Measurements from ENCODE around the gene ATIC. TPM values are rescaled to one million over a fixed set of nuclear protein-coding genes. Genes with fewer than 3 reads are reported as not detected.
A peak's percentile ranks its signal among the peaks of the same experiment; 100 is the strongest.

ATIC gene
- polyA plus RNA-seq, 3 donors, result 20.8 to 32.3 (median 21.6) TPM

DNA sequence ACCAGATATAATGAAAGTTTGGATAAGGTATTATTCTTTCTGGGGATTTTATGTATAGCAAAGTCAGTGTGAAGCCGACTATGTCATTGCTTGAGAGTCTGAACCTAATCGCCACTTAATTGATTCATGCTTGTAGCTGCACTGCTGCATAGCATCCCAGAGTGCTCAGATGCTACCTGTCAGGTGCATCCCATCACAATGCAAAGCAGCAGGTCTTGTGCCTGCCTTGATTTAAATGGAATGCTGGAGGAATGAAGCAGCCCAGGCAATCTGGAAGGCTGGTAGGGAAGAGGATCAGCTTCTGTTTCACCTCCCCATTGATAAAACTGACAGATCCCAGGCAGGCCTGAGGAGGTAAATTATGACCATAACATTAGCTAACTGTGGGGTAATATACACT lies 40.4 kb upstream of the ATIC start:
- Histone ChIP-seq H3K79me2 (ENCODE audit: insufficient read depth, low read length) (no peaks in the 10 kb centered on the region), H3K9me3 (replicated peaks in 1 of 2; ENCODE audit: control insufficient read depth in 1 of 2, insufficient read depth in 1 of 2, low read length in 2 of 2) (no peaks in the 10 kb centered on the region), H3K9ac (ENCODE audit: insufficient read depth, low read length, poor library complexity, severe bottlenecking) (no peak overlapping the region), H3K4me2 (replicated peaks; ENCODE audit: extremely low read depth, low read length, poor library complexity, severe bottlenecking) (no peak overlapping the region), H3K27me3 (ENCODE audit: control insufficient read depth in 2 of 2, insufficient read depth in 2 of 2, low read length in 2 of 2) (no peaks in the 10 kb centered on the region), H2AFZ (ENCODE audit: insufficient read depth, low read depth, low read length, poor library complexity, severe bottlenecking) (peak overlapping the region; percentile 33), H4K20me1 (ENCODE audit: insufficient read depth, low read length) (no peaks in the 10 kb centered on the region), H3K4me1 (ENCODE audit: control insufficient read depth in 1 of 2, insufficient read depth in 2 of 2, low read length in 2 of 2) (no peaks in the 10 kb centered on the region), H3K4me3 (replicated peaks in 1 of 3; ENCODE audit: low read depth in 2 of 3, low read length in 3 of 3) (no peak overlapping the region), H3K36me3 (replicated peaks in 1 of 2; ENCODE audit: control insufficient read depth in 1 of 2, insufficient read depth in 2 of 2, low read length in 2 of 2) (no peaks in the 10 kb centered on the region), H3K27ac (ENCODE audit: low read depth in 1 of 2, low read length in 2 of 2) (no peak overlapping the region)
- peaks cover 0 to 2% (median 0%) of the 10 kb centered on the region in 7 donors for H3K9me3 Mint-ChIP-seq
- H3K36me3 Mint-ChIP-seq, result no peaks in the 10 kb centered on the region
- no peak overlapping the region for H3K4me3 Mint-ChIP-seq
- H3K27ac Mint-ChIP-seq, result no peak overlapping the region
- intact Hi-C loops (cut with micrococcal nuclease), result no loop called here
- DNase-seq, result no peak
- H3K4me1 Mint-ChIP-seq, result peaks cover 6% of the 10 kb centered on the region
- TF ChIP-seq CTCF (IDR thresholded peaks at IDR 0.05), result no peak
- H3K27me3 Mint-ChIP-seq (ENCODE audit: low read depth in 3 of 3), result peaks cover 2 to 9% (median 4%) of the 10 kb centered on the region in 3 donors
- WGBS (ENCODE audit: insufficient coverage), result 90% methylated on average over 2 of the region's 2 CpGs

GRCh38 chr2:215272918-215273317 lies 38.9 kb upstream of the ATIC start:
- no peak overlapping the region for H3K4me3 Mint-ChIP-seq
- H4K20me1 ChIP-seq (ENCODE audit: insufficient read depth, low read length), result no peaks in the 10 kb centered on the region
- H3K27me3 ChIP-seq (ENCODE audit: control insufficient read depth in 2 of 2, insufficient read depth in 2 of 2, low read length in 2 of 2), result no peaks in the 10 kb centered on the region
- H3K27me3 Mint-ChIP-seq (ENCODE audit: low read depth in 3 of 3), result peaks cover under 1 to 6% (median 5%) of the 10 kb centered on the region in 3 donors
- no peak overlapping the region for H3K27ac Mint-ChIP-seq
- no peak overlapping the region for H3K9ac ChIP-seq (ENCODE audit: insufficient read depth, low read length, poor library complexity, severe bottlenecking)
- intact Hi-C loops (cut with micrococcal nuclease), result no loop called here
- no peak overlapping the region for H3K4me3 ChIP-seq (replicated peaks in 1 of 3; ENCODE audit: low read depth in 2 of 3, low read length in 3 of 3)
- no peaks in the 10 kb centered on the region for H3K9me3 ChIP-seq (replicated peaks in 1 of 2; ENCODE audit: control insufficient read depth in 1 of 2, insufficient read depth in 1 of 2, low read length in 2 of 2)
- no peak overlapping the region for H3K27ac ChIP-seq (ENCODE audit: low read depth in 1 of 2, low read length in 2 of 2)
- H2AFZ ChIP-seq (ENCODE audit: insufficient read depth, low read depth, low read length, poor library complexity, severe bottlenecking), result no peak overlapping the region
- DNase-seq, result no peak
- no peaks in the 10 kb centered on the region for H3K36me3 ChIP-seq (replicated peaks in 1 of 2; ENCODE audit: control insufficient read depth in 1 of 2, insufficient read depth in 2 of 2, low read length in 2 of 2)
- TF ChIP-seq CTCF (IDR thresholded peaks at IDR 0.05), result no peak
- H3K79me2 ChIP-seq (ENCODE audit: insufficient read depth, low read length), result no peaks in the 10 kb centered on the region
- 75% methylated on average over 1 of the region's 3 CpGs for WGBS (ENCODE audit: insufficient coverage)
- H3K9me3 Mint-ChIP-seq, result peaks cover 0 to 3% (median 0%) of the 10 kb centered on the region in 7 donors
- H3K4me1 Mint-ChIP-seq, result peaks cover 6% of the 10 kb centered on the region
- H3K4me1 ChIP-seq (ENCODE audit: control insufficient read depth in 1 of 2, insufficient read depth in 2 of 2, low read length in 2 of 2), result no peaks in the 10 kb centered on the region
- no peaks in the 10 kb centered on the region for H3K36me3 Mint-ChIP-seq
- H3K4me2 ChIP-seq (replicated peaks; ENCODE audit: extremely low read depth, low read length, poor library complexity, severe bottlenecking), result no peak overlapping the region
